Urinary bladder (tissue), 4 donors: ENCODE measurements around the gene BPIFB6. TPM values are rescaled to one million over a fixed set of nuclear protein-coding genes. Genes with fewer than 3 reads are reported as not detected.

Source experiments
- DNase-seq: peaks from one replicate; pipeline ENCODE4 v3.0.0-alpha.2; 2015; ENCODE audit errors: extremely low spot score
- H3K27ac ChIP-seq: one replicate; pipeline ENCODE4 v1.5.1; 2013; ENCODE audit warnings: low read depth, mild to moderate bottlenecking, moderate library complexity
- H3K36me3 ChIP-seq: one replicate; pipeline ENCODE4 v1.6.1; 2013; ENCODE audit warnings: mild to moderate bottlenecking, moderate library complexity; ENCODE audit not compliant: insufficient read depth
- H3K4me1 ChIP-seq: one replicate; pipeline ENCODE4 v1.6.1; 2013; ENCODE audit warnings: mild to moderate bottlenecking, moderate library complexity; ENCODE audit not compliant: insufficient read depth
- H3K4me3 ChIP-seq: one replicate; pipeline ENCODE4 v1.5.1; 2013; ENCODE audit warnings: low read depth, low read length
- WGBS: extraction: QIAGEN DNeasy Blood & Tissue Kit; methylation state at CpG from one replicate; pipeline ENCODE4 v1.1.7; 2013; 5-methylcytosine and 5-hydroxymethylcytosine counted together
- polyA plus RNA-seq: library from polyadenylated mRNA; stranded (reverse); fragments of 200-250 nt; gene quantifications from one replicate; pipeline ENCODE4 v1.2.3, GENCODE V29; 2013
- total RNA-seq: library from RNA; depleted of rRNA; stranded (reverse); fragments of >200 nt; gene quantifications from one replicate; pipeline ENCODE4 v1.2.3, GENCODE V29; 2014
- donor health status: healthy with polysubstance abuse.
- donor health status: healthy.

BPIFB6 gene
- total and polyA plus RNA-seq, 2 donors, result not detected

GRCh38 chr20:33026072-33026778, 5.2 kb upstream of the BPIFB6 start:
- 66% methylated on average over 5 of the region's 5 CpGs for WGBS
- DNase-seq, result no peak
- H3K4me3 ChIP-seq, result no peak overlapping the region
- no peaks in the 10 kb centered on the region for H3K36me3 ChIP-seq
- no peak overlapping the region for H3K27ac ChIP-seq
- no peaks in the 10 kb centered on the region for H3K4me1 ChIP-seq

- 78% methylated on average over 10 of the region's 10 CpGs for WGBS
- no peak for DNase-seq
- H3K4me1 ChIP-seq, result no peaks in the 10 kb centered on the region
- H3K27ac ChIP-seq, result no peak overlapping the region
- no peak overlapping the region for H3K4me3 ChIP-seq
- no peaks in the 10 kb centered on the region for H3K36me3 ChIP-seq
These were observed 4.4 kb upstream of the BPIFB6 start for GRCh38 chr20:33026779-33027759.

- no peaks in the 10 kb centered on the region for H3K36me3 ChIP-seq
- no peak overlapping the region for H3K27ac ChIP-seq
- WGBS, result 78% methylated on average over 12 of the region's 12 CpGs
- H3K4me1 ChIP-seq, result no peaks in the 10 kb centered on the region
- no peak for DNase-seq
- H3K4me3 ChIP-seq, result no peak overlapping the region
These were observed 3.4 kb upstream of the BPIFB6 start for GRCh38 chr20:33027769-33028751.

GRCh38 chr20:33028875-33029274, 2.6 kb upstream of the BPIFB6 start:
- DNase-seq, result no peak
- WGBS, result 67% methylated on average over 7 of the region's 7 CpGs
- no peak overlapping the region for H3K4me3 ChIP-seq
- H3K27ac ChIP-seq, result no peak overlapping the region
- no peaks in the 10 kb centered on the region for H3K4me1 ChIP-seq
- no peaks in the 10 kb centered on the region for H3K36me3 ChIP-seq

GRCh38 chr20:33030076-33030475, 1.4 kb upstream of the BPIFB6 start:
- no peaks in the 10 kb centered on the region for H3K36me3 ChIP-seq
- H3K4me1 ChIP-seq, result no peaks in the 10 kb centered on the region
- DNase-seq, result no peak
- H3K27ac ChIP-seq, result no peak overlapping the region
- 79% methylated on average over 9 of the region's 9 CpGs for WGBS
- no peak overlapping the region for H3K4me3 ChIP-seq

- no peak overlapping the region for H3K4me3 ChIP-seq
- no peak for DNase-seq
- H3K36me3 ChIP-seq, result no peaks in the 10 kb centered on the region
- WGBS, result 77% methylated on average over 6 of the region's 6 CpGs
- no peaks in the 10 kb centered on the region for H3K4me1 ChIP-seq
- H3K27ac ChIP-seq, result no peak overlapping the region
These were observed 879 bp upstream of the BPIFB6 start for GRCh38 chr20:33030569-33030968.

- H3K4me3 ChIP-seq, result no peak overlapping the region
- 77% methylated on average over 6 of the region's 6 CpGs for WGBS
- H3K36me3 ChIP-seq, result no peaks in the 10 kb centered on the region
- no peak for DNase-seq
- no peak overlapping the region for H3K27ac ChIP-seq
- no peaks in the 10 kb centered on the region for H3K4me1 ChIP-seq
These were observed 1.1 kb downstream of the BPIFB6 start for GRCh38 chr20:33032555-33032954.

- no peaks in the 10 kb centered on the region for H3K36me3 ChIP-seq
- H3K27ac ChIP-seq, result no peak overlapping the region
- DNase-seq, result no peak
- H3K4me3 ChIP-seq, result no peak overlapping the region
- no peaks in the 10 kb centered on the region for H3K4me1 ChIP-seq
- WGBS, result 68% methylated on average over 5 of the region's 5 CpGs
These were observed 1.9 kb downstream of the BPIFB6 start for GRCh38 chr20:33033381-33033780.

GRCh38 chr20:33034115-33034514, 2.7 kb downstream of the BPIFB6 start:
- H3K4me1 ChIP-seq, result no peaks in the 10 kb centered on the region
- DNase-seq, result no peak
- WGBS, result 85% methylated on average over 5 of the region's 5 CpGs
- H3K4me3 ChIP-seq, result no peak overlapping the region
- no peak overlapping the region for H3K27ac ChIP-seq
- no peaks in the 10 kb centered on the region for H3K36me3 ChIP-seq

- H3K4me3 ChIP-seq, result no peak overlapping the region
- H3K36me3 ChIP-seq, result no peaks in the 10 kb centered on the region
- DNase-seq, result no peak
- no peaks in the 10 kb centered on the region for H3K4me1 ChIP-seq
- WGBS, result 83% methylated on average over 6 of the region's 6 CpGs
- no peak overlapping the region for H3K27ac ChIP-seq
These were observed 3.5 kb downstream of the BPIFB6 start for GRCh38 chr20:33034901-33035492.

GRCh38 chr20:33037456-33037855, 6.0 kb downstream of the BPIFB6 start:
- no peak for DNase-seq
- Histone ChIP-seq H3K27ac (no peak overlapping the region), H3K4me3 (no peak overlapping the region), H3K4me1 (no peaks in the 10 kb centered on the region), H3K36me3 (no peaks in the 10 kb centered on the region)
- WGBS, result 66% methylated on average over 5 of the region's 5 CpGs

GRCh38 chr20:33038243-33038642, 6.8 kb downstream of the BPIFB6 start:
- WGBS, result 91% methylated on average over 4 of the region's 4 CpGs
- Histone ChIP-seq H3K27ac (no peak overlapping the region), H3K36me3 (no peaks in the 10 kb centered on the region), H3K4me3 (no peak overlapping the region), H3K4me1 (no peaks in the 10 kb centered on the region)
- no peak for DNase-seq

- Histone ChIP-seq H3K4me3 (no peak overlapping the region), H3K36me3 (no peaks in the 10 kb centered on the region), H3K27ac (no peak overlapping the region), H3K4me1 (no peaks in the 10 kb centered on the region)
- WGBS, result 91% methylated on average over 3 of the region's 3 CpGs
- DNase-seq, result no peak
These were observed 11.0 kb downstream of the BPIFB6 start for GRCh38 chr20:33042430-33042829.
